ENCODE results near the gene PRUNE2. TPM values are rescaled to one million over a fixed set of nuclear protein-coding genes. Genes with fewer than 3 reads are reported as not detected.

PRUNE2 gene
- total RNA-seq, 1 donor from 2014 or later = 10.2 TPM

GRCh38 chr9:76703270-76703669 lies 202.6 kb downstream of the PRUNE2 start:
- no peak for DNase-seq (ENCODE audit: low spot score in 2 of 2)

DNA sequence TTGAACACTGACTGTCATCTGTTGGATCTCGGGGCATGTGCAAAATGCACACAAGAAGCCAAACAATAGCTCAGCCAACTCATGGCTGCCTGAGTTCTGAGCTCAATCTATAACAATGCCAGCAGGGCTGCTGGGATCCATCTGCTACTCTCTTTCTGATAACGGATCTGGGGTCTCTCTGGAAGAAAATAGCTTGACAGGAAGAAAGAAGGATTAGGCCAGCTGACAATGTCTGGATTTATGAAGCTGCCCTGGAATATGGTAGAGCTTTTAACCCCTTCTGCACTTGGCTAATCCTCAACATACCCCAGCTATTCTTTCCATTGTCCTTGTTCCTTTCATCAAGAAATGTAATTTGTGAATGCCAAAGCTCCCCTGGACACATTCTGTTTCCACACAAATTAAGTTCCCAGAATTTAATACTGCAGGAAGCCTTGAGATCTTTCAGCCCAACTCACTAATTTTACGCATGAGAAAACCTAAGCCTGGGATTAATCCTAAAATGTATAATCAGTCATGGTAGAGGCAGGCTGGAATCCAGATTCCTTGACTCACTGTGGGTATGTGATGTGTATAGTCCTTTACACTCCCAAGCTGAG lies 204.4 kb downstream of the PRUNE2 start:
- no peak for DNase-seq (ENCODE audit: low spot score in 2 of 2)
- no peak for FAIRE-seq

More at GRCh38 chr9:76703270-76703669, 202.6 kb downstream of the PRUNE2 start:
- no peak for FAIRE-seq

DNA sequence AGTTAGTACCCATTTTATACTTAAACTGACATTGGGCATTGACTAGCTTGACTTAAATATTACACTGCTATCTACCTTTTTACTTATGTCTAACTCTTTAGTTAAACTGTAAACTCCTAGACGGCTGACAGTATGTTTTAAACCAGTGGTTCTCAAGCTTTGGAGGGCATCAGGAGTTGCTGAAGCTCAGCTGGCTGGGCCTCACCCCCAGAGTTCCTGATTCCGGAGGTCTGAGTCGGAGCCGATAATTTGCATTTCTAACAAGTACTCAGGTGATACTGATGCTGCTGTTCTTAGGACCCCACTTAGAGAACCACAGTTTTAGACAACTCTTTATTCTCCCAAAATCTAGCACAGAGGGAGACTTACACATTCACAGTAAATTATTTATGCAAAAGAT lies 205.0 kb downstream of the PRUNE2 start:
- DNase-seq (ENCODE audit: low spot score in 2 of 2) (no peak), FAIRE-seq (no peak)

- no peak for DNase-seq (ENCODE audit: low spot score in 2 of 2)
- FAIRE-seq = no peak
Measured at GRCh38 chr9:76699971-76700370, 205.9 kb downstream of the PRUNE2 start.

- DNase-seq (ENCODE audit: low spot score in 2 of 2) (no peak), FAIRE-seq (no peak)
Measured at GRCh38 chr9:76697554-76697953, 208.4 kb downstream of the PRUNE2 start.

DNA sequence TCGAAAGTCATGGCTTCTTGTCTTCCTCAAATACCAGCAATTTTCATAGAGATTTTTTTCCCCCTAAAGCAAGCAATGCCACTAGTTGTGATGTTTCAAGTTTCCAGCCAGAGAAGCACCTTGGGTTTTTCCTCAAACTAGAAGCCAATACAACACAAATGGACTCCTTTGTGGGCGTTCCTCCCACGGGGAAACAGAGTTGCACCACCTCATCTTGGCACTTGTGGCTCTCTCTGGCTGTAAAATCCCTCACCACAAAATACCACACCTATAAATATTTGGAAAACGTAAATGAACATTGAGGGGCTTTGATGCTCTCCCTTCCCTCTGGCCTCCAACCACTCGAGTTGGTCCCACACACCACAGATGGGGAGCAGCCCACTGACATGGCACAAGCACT lies 208.8 kb downstream of the PRUNE2 start:
- no peak for FAIRE-seq
- no peak for DNase-seq (ENCODE audit: low spot score in 2 of 2)

DNA sequence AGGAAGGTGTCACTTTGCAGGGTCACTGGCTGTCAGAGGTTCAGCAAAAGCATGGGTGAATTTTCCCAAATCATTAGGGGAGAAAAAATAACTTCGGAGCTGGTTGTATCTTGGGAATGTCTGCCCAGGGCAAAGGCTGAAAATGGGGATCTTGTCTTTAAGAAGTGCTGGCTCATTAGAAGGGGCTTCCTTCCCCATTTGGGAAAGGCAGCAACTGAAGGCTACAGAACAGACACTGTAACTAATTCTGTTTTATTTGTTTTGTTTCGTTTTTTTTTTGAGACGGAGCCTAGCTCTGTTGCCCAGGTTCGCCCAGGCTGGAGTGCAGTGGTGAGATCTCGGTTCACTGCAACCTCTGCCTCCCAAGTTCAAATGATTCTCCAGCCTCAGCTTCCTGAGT lies 212.0 kb downstream of the PRUNE2 start:
- DNase-seq (ENCODE audit: low spot score in 2 of 2) (no peak), FAIRE-seq (no peak)

GRCh38 chr9:76692458-76693129 lies 213.3 kb downstream of the PRUNE2 start:
- DNase-seq (ENCODE audit: low spot score in 2 of 2) (no peak), FAIRE-seq (no peak)

DNA sequence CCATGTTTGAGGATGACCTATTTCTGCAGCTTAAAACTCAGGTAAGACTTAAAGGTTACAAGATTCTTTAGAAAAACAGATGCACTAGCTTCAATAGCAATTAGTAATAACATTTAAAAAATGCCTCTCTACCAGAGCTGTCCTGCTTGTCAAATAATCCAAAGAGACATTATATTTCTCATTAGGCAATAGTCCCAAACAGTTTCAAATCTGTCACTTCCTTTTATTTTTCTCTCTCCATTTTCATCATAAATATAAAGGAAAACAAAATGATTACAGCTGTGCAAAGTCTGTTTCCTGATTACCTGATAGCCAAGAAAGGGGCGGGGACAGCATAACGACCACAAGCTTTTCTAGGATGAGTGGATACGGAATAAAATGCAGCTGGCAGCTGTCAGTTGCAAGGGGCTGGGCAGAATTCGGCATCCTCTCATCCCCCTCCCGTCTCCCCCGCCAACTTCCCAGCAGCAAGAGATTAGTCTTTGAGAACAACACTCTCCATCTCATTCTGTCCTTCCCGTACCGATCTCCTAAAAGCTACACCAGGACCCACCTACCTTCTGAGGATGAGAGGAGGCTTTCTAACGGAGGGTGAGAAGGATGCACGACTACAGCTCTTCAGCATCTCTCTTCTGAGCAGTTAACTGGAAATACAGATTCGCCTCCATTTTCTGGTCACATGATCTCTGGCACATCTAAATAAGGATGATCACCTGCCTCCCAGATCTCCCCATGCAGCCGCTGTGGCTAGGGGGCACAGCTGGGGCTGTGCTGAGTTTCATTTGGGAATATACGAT lies 214.2 kb downstream of the PRUNE2 start:
- FAIRE-seq = no peak
- DNase-seq (ENCODE audit: low spot score in 2 of 2) = no peak

GRCh38 chr9:76690973-76691370 lies 214.9 kb downstream of the PRUNE2 start:
- DNase-seq (ENCODE audit: low spot score in 2 of 2) = no peak
- FAIRE-seq = no peak

DNA sequence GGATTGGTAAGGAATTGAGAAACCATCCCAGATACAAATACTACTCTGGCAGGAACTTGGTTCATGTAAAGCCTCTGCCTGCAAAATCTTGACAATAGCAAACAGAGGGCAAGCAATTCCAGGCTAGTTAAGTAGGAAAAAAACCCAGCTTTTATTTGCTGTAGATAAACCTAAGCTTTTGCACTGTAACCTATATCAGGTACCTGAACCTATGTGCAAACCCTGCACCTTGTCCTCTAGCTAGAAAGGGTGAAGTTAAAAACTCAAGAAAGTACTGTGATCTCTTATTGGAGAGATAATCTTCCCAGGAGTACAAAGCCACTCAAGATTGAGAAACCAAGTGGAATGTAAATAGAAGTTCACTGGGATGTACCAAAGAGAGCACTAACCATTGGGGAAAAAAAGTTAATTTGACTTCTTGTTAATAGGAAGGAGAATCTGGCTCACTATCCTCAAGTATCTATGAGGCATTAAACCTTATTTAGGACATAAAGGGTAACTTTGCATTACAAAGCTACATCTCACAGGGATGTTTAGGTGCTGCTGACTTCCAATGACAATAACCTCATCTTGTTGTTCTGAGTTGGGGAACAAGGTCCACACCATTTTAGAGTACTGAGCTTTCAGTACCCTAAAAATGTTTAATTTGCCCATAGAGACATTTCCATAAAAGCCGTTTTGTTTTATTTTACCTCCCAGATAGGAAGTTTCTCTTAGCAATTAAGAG lies 215.5 kb downstream of the PRUNE2 start:
- FAIRE-seq (no peak), DNase-seq (ENCODE audit: low spot score in 2 of 2) (no peak)

DNA sequence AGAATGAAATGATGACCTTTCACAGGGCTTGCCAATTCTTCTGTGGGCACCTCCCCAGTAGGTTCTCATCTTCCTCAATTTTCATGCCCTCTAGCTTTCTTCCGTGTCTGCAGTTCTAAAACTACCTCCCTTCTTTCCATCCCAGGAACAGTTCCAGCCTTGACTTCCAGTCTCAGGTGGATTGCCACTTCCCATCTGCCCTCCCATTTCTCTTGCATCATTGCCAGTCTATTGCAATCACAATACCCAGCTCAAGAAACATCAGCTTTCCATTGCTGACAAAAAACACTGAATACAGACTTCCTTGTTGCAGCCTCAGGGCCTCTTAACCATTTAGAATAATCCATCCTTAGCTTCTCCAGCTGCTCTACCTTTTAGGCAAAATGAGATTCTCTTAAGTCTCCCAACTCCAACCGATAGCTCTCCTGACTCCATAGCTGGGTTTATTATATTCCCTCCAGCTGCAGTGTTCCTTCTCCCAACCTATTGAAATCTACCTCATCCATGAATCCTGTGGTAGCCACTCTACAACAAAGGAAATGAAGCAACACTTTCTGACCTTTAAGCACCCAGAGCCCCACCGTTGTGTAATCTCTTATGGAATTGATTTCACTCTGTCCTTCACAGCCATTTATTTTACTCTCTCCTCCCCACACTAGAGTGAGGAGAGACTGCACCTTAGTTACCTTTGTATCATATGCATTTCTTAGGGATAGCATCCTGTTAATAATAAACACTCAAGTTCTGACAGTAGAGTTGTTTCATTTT lies 217.3 kb downstream of the PRUNE2 start:
- no peak for DNase-seq (ENCODE audit: low spot score in 2 of 2)
- FAIRE-seq = no peak

GRCh38 chr9:76687861-76688391 lies 218.0 kb downstream of the PRUNE2 start:
- no peak for FAIRE-seq
- no peak for DNase-seq (ENCODE audit: low spot score in 2 of 2)

- DNase-seq (ENCODE audit: low spot score in 2 of 2) = no peak
- no peak for FAIRE-seq
Measured at GRCh38 chr9:76686756-76687155, 219.2 kb downstream of the PRUNE2 start.

DNA sequence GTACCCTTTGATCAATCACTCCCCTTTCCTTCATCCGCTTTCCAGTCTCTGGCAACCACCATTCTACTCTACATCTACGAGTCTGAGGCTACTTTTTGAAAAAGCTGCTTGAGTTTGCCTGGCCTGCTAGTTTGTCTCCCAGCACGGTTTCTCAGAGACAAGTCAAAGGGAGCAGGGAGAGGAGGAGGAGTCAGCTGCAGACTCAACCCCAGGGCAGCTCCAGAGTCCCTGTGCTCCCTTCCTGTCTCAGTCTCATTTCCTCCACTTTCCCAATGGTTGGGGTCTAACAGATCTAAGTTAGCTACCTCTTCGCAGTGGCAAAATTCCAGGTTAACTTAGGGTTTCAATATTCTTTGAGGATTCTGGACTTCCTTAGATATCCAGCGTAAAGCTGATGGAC lies 221.7 kb downstream of the PRUNE2 start:
- DNase-seq (ENCODE audit: low spot score in 2 of 2) = no peak
- no peak for FAIRE-seq

DNA sequence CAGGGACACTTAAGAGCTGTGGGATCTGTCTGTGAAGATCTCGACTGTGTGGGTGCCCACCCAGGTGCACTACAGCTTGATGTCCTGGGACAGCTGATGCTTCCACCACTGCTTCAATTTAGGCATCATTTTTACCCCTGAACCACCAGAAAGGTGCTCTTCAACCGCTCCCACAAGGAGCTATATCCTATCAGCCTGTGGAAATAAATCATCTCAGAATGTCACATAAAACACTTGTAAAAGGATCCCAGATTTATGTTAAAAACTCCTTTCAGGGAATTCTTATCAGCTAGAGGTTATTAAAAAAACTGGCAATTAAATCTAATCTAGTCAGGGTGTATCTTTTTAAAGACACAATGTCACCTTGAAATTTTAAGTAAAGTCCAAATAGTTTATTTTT lies 224.4 kb downstream of the PRUNE2 start:
- no peak for FAIRE-seq
- no peak for DNase-seq (ENCODE audit: low spot score in 2 of 2)

- DNase-seq (ENCODE audit: low spot score in 2 of 2) (no peak), FAIRE-seq (no peak)
Measured at GRCh38 chr9:76680716-76681425, 225.0 kb downstream of the PRUNE2 start.

DNA sequence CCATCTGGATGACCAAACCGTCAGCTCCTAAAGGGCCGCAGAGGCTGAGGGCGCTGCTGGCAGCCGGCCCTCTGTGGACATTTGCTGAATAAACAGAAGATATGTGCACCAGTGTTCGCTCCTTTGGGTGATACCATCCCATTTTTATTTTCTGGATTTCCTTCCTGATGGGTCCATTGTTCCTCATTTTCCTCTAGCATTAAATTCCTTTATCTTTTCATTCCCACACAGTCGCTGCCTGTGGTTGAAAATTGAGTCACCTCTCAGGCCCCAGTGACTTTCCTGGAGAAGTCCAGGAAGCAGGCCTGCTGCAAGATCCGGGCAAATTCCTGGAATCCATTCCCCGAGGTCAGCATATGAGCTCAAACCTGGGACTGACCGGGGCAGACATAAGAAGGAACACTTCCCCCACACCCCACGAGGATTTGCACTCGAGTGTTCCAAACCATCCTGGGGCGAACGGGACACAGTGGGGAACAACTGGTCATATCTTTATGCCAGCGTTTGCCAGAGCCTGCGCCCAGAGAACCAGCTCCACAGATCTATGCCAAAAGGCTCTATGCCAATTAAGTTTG lies 228.3 kb downstream of the PRUNE2 start:
- DNase-seq (ENCODE audit: low spot score in 2 of 2) (no peak), FAIRE-seq (no peak)

GRCh38 chr9:76676857-76677256 lies 229.1 kb downstream of the PRUNE2 start:
- no peak for FAIRE-seq
- DNase-seq (ENCODE audit: low spot score in 2 of 2) = no peak

Data from frontal cortex (tissue), 4 donors.